GM12801 (cell line): ENCODE data around the gene NHEJ1.

ENCODE experiments used
- TF ChIP-seq, protein P1 (sequence below): IDR thresholded peaks from one replicate; pipeline ENCODE4 v1.5.1; 2011; ENCODE audit warnings: control low read depth; ENCODE audit not compliant: insufficient read length; ENCODE audit errors: extremely low read depth

The NHEJ1 gene

DNA sequence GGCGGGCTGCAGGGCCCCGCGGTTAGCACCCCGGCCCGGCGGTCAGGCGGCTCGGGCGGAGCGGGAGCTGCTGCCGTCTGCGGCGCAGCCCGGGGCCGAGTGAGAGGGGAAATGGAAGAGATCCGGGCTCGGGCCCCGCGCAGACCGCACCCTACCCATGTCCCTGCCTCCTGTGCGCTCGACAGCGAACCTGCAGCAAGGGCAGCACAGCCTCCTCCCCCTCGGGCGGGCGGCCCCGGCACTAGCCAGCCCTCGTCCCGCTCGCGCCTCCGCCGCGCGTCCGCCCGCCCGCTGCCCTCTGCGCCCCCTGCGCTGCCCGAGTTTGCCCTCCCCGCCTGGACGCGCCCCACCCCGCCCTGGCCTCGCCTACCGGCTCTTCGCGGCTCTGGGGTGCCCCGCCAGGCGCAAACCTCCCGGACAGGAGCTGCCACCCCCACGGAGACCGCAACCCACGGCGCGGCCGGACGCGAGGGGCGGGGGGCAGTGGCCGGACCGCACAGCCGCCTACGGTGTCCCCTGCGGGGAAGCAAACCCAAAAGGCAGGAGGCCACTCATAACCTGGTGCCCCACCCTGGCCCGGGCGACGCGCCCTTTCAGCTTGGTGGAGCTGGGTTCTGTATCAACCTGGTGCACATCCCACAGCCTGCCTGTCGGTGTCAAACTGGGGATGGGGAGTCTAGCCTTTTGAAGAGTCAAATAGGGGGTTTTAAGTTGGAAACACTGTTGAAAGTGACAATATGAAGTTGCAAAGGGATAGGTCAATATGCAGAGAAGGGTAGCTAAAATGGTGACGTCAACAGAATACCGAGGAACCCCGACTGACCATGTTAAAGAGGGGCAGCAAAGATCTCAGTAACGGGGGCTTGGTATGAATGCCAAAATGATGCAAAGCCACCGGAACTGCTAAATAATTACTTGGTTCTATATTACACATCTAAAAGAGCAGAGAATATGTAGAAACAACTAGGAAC lies 99.5 kb downstream of the NHEJ1 start, which contains the start of gene IHH:
TSS of gene IHH (minus strand) at position 101 of the 971 bp plus-strand sequence. CDS start 454 bp downstream, outside the sequence.
- TF ChIP-seq, protein P1, sequence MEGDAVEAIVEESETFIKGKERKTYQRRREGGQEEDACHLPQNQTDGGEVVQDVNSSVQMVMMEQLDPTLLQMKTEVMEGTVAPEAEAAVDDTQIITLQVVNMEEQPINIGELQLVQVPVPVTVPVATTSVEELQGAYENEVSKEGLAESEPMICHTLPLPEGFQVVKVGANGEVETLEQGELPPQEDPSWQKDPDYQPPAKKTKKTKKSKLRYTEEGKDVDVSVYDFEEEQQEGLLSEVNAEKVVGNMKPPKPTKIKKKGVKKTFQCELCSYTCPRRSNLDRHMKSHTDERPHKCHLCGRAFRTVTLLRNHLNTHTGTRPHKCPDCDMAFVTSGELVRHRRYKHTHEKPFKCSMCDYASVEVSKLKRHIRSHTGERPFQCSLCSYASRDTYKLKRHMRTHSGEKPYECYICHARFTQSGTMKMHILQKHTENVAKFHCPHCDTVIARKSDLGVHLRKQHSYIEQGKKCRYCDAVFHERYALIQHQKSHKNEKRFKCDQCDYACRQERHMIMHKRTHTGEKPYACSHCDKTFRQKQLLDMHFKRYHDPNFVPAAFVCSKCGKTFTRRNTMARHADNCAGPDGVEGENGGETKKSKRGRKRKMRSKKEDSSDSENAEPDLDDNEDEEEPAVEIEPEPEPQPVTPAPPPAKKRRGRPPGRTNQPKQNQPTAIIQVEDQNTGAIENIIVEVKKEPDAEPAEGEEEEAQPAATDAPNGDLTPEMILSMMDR, result no peak

DNA sequence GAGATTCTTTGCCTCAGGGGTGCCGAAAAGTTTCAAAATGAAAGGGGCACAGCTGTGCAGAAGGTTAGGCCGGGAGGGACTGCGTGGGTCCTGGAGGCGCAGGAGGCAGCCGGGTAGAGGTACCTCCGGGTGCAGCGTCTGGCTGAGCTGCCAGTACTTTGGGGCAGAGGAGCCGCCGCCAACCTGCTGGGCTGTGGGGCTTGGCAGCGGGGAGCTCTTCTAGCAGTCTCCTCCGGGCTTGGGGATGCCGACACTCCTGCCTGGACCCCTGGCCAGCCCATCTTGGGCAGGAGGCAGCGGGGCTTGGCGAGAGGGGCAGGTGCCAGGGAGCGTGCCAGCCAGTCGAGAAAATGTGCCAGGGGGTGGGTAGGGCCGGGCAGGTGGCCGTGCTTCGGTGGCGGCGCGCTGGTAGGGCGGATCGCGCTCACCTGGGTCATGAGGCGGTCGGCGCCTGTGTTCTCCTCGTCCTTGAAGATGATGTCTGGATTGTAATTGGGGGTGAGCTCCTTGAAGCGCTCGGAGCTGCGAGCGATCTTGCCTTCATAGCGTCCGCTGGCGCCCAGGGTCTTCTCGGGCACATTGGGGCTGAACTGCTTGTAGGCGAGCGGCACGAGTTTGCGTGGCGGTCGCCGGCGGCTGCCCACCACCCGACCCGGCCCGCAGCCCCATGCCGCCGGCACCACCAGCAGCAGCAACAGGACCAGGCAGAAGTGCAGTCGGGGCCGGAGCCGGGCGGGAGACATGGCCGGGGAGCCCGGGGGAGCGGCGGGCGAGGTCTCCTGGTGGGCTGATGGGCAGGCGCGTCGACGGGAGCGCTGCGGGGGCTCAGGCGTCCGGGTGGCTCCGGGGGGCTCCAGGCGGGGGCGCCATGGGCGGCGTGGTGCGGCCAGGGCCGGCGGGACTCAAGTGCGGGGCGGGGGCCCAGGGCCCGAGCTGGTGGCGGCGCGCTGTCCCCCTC lies 100.6 kb downstream of the NHEJ1 start:
- TF ChIP-seq, protein P1, result no peak

DNA sequence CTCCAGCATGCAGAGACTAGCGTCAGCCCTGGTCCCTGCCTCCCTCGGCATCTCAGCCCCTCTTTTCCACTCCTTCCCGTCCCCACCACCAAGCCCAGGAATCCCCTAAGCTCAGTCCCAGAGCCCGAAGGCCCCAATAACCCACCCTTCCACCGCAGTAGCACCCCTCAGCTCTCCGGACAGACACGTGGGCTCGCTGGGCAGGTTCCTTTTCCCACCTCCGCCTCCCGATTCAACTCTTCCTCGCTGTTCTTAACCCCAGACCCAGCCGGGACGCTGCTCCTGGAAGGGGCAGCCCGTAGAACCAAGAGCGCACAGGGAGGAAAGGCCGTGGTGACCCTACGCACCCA lies 101.3 kb downstream of the NHEJ1 start:
- TF ChIP-seq, protein P1, result no peak

DNA sequence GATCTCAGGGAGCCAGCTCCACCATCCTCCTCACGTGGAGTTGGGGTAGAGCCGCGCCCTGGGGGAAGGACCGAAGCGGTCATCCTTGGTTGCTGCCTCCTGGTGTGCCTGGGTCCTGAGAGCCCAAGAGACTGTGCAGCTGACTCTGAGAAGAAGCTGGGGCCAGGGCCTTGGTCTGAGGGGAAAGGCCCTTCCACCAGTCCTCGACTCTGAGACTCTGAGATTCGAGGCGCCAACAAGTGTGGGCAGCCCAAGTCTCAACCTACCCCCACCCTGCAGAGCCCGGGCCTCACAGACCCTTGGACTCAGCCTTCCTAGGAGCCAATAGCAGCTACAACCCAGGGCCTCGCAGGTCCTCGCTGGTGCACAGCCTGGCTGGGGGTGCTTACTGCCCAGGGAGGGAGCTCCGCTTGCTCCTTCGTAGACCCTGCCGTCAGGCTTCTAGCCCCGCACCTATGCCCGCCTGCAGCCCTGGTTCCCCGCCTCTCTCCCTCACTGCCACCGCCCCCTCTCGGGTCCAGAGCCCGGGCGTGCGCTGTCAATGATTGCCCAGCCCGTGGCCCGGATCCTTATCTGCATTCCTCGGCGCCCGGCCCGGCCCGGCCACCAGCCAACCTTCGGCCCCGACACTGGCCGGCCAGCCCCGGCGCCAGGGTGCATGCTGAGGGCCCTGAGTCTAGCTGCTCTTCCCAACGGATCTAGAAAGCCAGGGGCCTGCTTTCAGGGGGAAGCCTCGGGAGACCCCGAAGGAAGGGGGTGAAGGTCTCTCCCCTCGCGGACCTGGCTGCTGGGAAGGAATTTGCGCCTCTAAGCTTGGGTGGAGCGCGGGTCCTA lies 101.9 kb downstream of the NHEJ1 start:
- TF ChIP-seq, protein P1, result no peak

DNA sequence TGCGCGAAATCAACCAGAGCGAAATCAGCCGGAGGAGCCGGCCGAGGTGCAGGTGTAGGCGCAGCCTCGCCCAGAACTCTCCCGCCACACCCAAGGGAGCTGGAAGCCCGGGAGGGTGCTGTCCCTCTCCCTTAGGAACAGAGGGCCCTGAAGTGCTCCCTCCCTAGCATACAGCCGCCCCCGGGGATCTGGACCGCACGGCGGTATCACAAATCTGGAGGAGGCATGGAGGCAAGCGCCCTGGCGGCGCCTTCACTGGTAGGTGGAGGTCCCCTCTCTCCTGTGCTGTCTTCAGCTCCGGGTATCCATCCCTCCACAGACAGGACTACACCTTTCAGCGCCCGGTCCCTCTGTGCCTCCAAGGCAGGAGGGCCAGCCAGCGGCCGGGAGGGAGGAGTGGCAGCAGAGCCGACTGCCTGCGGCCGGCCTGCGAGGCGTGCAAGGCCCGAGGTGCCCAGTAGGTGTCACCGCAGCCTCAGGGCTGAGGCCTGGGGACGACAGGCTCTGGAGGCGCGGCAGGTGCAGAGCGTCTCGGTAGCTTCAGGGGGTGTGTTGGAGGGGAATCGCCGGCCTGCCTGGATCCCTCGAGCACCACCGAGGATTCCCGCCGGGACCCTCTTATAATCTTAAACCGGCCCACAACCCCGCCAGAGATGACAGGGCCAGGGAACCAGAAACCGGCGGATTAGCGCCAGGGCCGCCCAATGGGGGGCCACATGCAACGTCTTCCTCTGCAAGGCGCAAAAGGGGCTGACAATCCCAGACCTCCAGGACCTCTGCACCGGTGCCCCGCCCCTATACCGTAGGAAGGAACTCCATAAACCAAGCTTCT lies 102.7 kb downstream of the NHEJ1 start:
- TF ChIP-seq, protein P1, result no peak

DNA sequence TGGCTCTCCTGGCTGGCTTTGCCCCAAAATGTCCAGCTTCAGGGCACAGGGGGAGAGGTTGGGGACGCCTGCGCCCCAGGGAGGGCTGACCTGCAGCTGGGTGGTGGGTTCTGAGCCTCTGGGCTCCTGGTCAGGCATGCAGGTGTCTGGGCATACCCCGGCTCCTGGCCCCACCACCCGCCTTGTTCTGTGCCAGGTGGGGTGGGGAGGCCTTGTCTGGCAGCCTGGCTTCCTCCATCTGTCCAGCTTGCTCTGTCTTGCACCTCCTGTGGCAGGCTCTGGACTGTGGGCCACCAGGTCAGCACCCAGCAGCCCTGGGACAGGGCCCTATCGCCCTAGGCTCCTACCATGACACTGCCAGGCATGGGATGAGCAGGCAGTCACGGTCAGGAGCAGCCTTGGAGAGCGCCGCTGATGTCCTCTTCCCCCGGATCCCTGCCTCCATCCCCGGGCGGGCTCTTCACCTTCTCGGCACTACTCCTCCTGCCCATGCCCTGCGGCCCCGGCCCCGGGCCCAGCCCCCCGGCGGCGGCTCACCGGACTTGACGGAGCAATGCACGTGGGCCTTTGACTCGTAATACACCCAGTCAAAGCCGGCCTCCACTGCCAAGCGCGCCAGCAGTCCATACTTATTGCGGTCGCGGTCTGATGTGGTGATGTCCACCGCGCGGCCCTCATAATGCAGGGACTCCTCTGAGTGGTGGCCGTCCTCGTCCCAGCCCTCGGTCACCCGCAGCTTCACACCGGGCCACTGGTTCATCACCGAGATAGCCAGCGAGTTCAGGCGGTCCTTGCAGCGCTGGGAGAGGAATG lies 103.5 kb downstream of the NHEJ1 start:
- TF ChIP-seq, protein P1, result no peak
